Spleen (tissue), 11 donors: ENCODE results near the gene ACOT6. TPM values are rescaled to one million over a fixed set of nuclear protein-coding genes. Genes with fewer than 3 reads are reported as not detected.
"Not testable (repeated sequence)": the region's sequence is repeated elsewhere in the genome, so short reads cannot be mapped to it uniquely, and the experiment has no call there.

Source experiments
- DNase-seq: peaks from one replicate; pipeline ENCODE4 v3.0.0-alpha.2; 2020
- H3K27ac ChIP-seq, 8 donors: fragments of 200-600 bp; sonication (generic) in 7 of 8; 1 replicate in 4 of 8; 2 replicates in 4 of 8; pipeline versions ENCODE4 v1.5.0 to v1.8.0; 2016 to 2021; ENCODE audit warnings: inconsistent platforms in 4 of 8, mild to moderate bottlenecking in 4 of 8, moderate library complexity in 1 of 8
- H3K27me3 ChIP-seq, 7 donors: fragments of 200-600 bp; sonication (generic) in 6 of 7; replicated peaks in 1 of 7; 1 replicate in 4 of 7; 2 replicates in 3 of 7; pipeline versions ENCODE4 v1.5.0 to v1.8.0; 2016 to 2021; ENCODE audit warnings: inconsistent platforms in 3 of 7, mild to moderate bottlenecking in 1 of 7
- H3K36me3 ChIP-seq, 6 donors: fragments of 200-600 bp; sonication (generic) in 5 of 6; 1 replicate in 4 of 6; 2 replicates in 2 of 6; pipeline versions ENCODE4 v1.5.0 to v1.8.0; 2016 to 2021; ENCODE audit warnings: inconsistent platforms in 2 of 6
- H3K4me1 ChIP-seq, 6 donors: fragments of 200-600 bp; sonication (generic) in 5 of 6; 1 replicate in 3 of 6; 2 replicates in 3 of 6; pipeline versions ENCODE4 v1.5.0 to v1.8.0; 2016 to 2021; ENCODE audit warnings: inconsistent platforms in 3 of 6
- H3K4me3 ChIP-seq, 8 donors: fragments of 200-600 bp; sonication (generic) in 7 of 8; 1 replicate in 4 of 8; 2 replicates in 4 of 8; pipeline versions ENCODE4 v1.5.0 to v1.8.0; 2016 to 2021; ENCODE audit warnings: inconsistent platforms in 4 of 8, mild to moderate bottlenecking in 4 of 8, moderate library complexity in 2 of 8
- H3K9me3 ChIP-seq, 8 donors: fragments of 200-600 bp; sonication (generic) in 7 of 8; 1 replicate in 4 of 8; 2 replicates in 4 of 8; pipeline versions ENCODE4 v1.5.0 to v1.8.0; 2016 to 2021; ENCODE audit warnings: inconsistent platforms in 4 of 8
- POLR2A ChIP-seq, 3 donors: fragments of 450-650 bp; IDR thresholded peaks; one replicate each; pipeline ENCODE4 v1.5.1; 2017; ENCODE audit warnings: antibody characterized with exemption in 3 of 3, mild to moderate bottlenecking in 1 of 3
- POLR2AphosphoS5 ChIP-seq, 3 donors: sonication (generic); formaldehyde crosslinking; IDR thresholded peaks; one replicate each; pipeline ENCODE4 v1.5.1; 2017; ENCODE audit warnings: antibody characterized with exemption in 3 of 3
- WGBS, 5 donors: extraction: QIAGEN DNeasy Blood & Tissue Kit in 3 of 5; methylation state at CpG; one replicate each; pipeline versions ENCODE4 v1.1.5 to v1.1.7; 2013 to 2018; 5-methylcytosine and 5-hydroxymethylcytosine counted together
- intact Hi-C: fragments of 100-400 bp; cut with DNase I; formaldehyde crosslinking; loops from one replicate; pipeline ENCODE4 v1.15.0; 2023; ENCODE audit warnings: low total_unique reads
- polyA plus RNA-seq, 3 donors: library from polyadenylated mRNA; stranded (reverse); fragments of 200-250 nt; gene quantifications; one replicate each; pipeline ENCODE4 v1.2.1, GENCODE V29; 2013
- total RNA-seq, 7 donors: library from RNA; depleted of rRNA in 3 of 7; stranded (reverse); fragments of >200 nt in 3 of 7; fragmentation: NEBNext Ultra II Directional in 4 of 7; extraction: Animal tissue kit (Norgen Biotek cat#: 25700) in 4 of 7; gene quantifications; one replicate each; pipeline versions ENCODE4 v1.1.0 to v1.2.1, GENCODE V29; 2016 to 2021
- TF ChIP-seq, protein P1 (sequence below), 11 experiments: fragments of 200-600 bp in 7 of 11; fragments of 450-650 bp in 4 of 11; sonication (generic) in 4 of 11; IDR thresholded peaks in 8 of 11; conservative IDR thresholded peaks in 3 of 11; 1 replicate in 7 of 11; 2 replicates in 4 of 11; pipeline versions ENCODE4 v1.4.0 to v1.8.0; 2016 to 2021; ENCODE audit warnings: antibody characterized with exemption in 11 of 11, inconsistent platforms in 4 of 11, mild to moderate bottlenecking in 1 of 11
- donor health status: healthy with polysubstance abuse.
- donor health status: DM: no; HTN: no; CAD: no; lungs with moderate emphysema.
- donor health status: DM: no; HTN: no; CAD: no.
- donor health status: Bipolar disorder and iron deficiency.
- donor health status: healthy.
- donor health status: DM: no; HTN: no; CAD: no.
- donor health status: DM: yes; HTN: yes; CAD: no.

ACOT6 gene
- total and polyA plus RNA-seq, 10 donors, result not detected

DNA sequence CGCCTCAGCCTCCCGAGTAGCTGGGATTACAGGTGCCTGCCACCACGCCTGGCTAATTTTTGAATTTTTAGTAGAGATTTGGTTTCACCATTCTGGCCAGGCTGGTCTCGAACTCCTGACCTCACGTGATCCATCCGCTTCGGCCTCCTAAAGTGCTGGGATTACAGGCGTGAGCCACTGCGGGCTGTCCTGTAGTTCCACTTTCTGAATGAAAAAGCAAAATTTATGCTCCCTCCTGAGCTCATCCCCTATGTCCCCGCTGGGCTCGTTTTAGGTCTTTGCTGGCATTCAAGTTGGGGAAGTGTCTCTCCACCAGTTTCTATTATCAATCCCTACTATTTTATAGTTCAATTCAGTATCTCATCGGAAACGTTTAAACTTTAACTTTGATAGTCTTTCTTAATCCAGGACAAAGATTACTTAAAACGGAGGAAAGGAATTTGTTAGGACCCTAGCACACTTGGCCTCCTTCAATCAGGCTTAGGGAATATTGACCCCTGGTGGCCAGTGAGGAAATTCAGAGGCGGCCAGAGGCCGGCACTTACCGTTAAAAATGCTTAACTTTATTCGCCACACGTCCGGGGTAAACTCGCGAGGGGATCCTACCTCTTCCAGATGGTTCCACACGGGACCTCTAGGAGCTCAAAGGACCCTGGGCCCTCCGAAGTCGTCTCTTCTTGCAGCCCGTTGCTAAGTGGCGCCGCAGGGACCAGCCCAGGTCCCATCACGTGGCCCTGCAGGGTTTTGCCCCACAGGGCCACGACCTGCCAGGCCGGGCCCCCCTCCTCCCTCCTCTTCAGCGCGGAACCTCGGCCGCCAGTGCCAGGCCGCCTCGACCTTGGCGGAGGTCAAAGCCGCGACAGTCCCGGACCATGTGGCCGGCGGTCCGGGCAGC, 21.0 kb downstream of the ACOT6 start:
- intact Hi-C loops, result no loop called here
- WGBS, 5 donors, result 10 to 14% (median 11%) methylated on average over 38 to 44 of the region's 44 CpGs
- Histone ChIP-seq H3K36me3 (no peaks in the 10 kb centered on the region), H3K27me3 (peaks cover 0 to 13% (median 0%) of the 10 kb centered on the region in 7 donors), H3K4me3 (peak overlapping the region; percentile 39 to 70 (median 52)), H3K27ac (peak overlapping the region in 5 of 8 donors; percentile 23 to 54 (median 35)), H3K9me3 (no peaks in the 10 kb centered on the region), H3K4me1 (peaks cover 0 to 20% (median 18%) of the 10 kb centered on the region in 6 donors)
- TF ChIP-seq POLR2AphosphoS5 (IDR thresholded peaks at IDR 0.05), result peak in 2 of 3 donors; percentile 27 to 62
- TF ChIP-seq POLR2A (IDR thresholded peaks at IDR 0.05), result no peak
- TF ChIP-seq, protein P1, sequence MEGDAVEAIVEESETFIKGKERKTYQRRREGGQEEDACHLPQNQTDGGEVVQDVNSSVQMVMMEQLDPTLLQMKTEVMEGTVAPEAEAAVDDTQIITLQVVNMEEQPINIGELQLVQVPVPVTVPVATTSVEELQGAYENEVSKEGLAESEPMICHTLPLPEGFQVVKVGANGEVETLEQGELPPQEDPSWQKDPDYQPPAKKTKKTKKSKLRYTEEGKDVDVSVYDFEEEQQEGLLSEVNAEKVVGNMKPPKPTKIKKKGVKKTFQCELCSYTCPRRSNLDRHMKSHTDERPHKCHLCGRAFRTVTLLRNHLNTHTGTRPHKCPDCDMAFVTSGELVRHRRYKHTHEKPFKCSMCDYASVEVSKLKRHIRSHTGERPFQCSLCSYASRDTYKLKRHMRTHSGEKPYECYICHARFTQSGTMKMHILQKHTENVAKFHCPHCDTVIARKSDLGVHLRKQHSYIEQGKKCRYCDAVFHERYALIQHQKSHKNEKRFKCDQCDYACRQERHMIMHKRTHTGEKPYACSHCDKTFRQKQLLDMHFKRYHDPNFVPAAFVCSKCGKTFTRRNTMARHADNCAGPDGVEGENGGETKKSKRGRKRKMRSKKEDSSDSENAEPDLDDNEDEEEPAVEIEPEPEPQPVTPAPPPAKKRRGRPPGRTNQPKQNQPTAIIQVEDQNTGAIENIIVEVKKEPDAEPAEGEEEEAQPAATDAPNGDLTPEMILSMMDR (IDR thresholded peaks at IDR 0.05 in 8 of 11, conservative IDR thresholded peaks at IDR 0.05 in 3 of 11), result peak; percentile 69 to 88 (median 83)
- peak; percentile 87 for DNase-seq

- Histone ChIP-seq H3K4me1 (peaks cover 0 to 20% (median 18%) of the 10 kb centered on the region in 6 donors), H3K36me3 (no peaks in the 10 kb centered on the region), H3K27me3 (peaks cover 0 to 13% (median 0%) of the 10 kb centered on the region in 7 donors), H3K27ac (peak overlapping the region in 5 of 8 donors; percentile 23 to 54 (median 35)), H3K4me3 (peak overlapping the region; percentile 39 to 70 (median 52)), H3K9me3 (no peaks in the 10 kb centered on the region)
- WGBS, 5 donors, result 11 to 49% (median 14%) methylated on average over 7 to 53 of the region's 53 CpGs
- TF ChIP-seq POLR2AphosphoS5 (IDR thresholded peaks at IDR 0.05) (peak in 1 of 3 donors; percentile 13), POLR2A (IDR thresholded peaks at IDR 0.05) (no peak)
- DNase-seq, result peak; percentile 83
- intact Hi-C loops, result no loop called here
Observed at GRCh38 chr14:73634011-73634833, 21.9 kb downstream of the ACOT6 start.

DNA sequence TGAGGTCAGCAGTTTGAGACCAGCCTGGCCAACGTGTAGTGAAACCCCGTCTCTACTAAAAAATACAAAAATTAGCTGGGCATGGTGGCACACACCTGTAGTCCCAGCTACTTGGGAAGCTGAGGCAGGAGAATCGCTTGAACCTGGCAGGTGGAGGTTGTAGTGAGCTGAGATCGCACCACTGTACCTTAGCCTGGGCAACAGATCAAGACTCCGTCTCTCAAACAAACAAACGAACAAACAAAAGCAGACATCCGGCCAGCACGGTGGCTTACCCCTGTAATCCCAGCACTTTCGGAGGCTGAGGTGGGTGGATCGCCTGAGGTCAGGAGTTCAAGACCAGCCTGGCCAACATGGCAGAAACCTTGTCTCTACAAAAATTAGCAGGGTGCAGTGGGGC, 24.0 kb downstream of the ACOT6 start:
- WGBS, 5 donors, result 78 to 90% (median 88%) methylated on average over 10 of the region's 10 CpGs
- DNase-seq, H3K9me3 ChIP-seq, intact Hi-C loops, H3K27ac ChIP-seq, H3K4me3 ChIP-seq, H3K36me3 ChIP-seq: not testable (repeated sequence)
- Histone ChIP-seq H3K4me1 (peaks cover 0 to 21% (median 18%) of the 10 kb centered on the region in 6 donors), H3K27me3 (peaks cover 0 to 13% (median 0%) of the 10 kb centered on the region in 7 donors)

DNA sequence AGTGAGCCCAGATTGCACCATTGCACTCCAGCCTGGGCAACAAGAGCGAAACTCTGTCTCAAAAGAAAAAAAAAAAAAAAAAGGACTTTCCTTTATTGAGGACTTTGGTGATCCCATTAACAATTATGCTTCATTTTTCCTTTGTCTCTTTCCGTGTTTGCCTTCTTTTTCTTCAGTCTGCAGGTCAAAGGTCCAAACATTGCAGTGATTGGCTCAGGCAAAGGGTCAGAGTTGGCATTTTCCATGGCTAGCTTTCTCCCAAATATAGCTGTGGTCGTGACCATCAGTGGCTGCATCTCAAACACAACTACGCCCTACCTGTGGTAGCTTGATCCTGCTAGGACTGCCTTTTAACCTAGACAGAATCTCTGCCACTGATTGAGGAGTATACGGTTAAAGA, 25.5 kb downstream of the ACOT6 start:
- WGBS, 5 donors, result 83 to 89% (median 84%) methylated on average over 5 of the region's 5 CpGs
- Histone ChIP-seq H3K4me1 (peaks cover 0 to 22% (median 17%) of the 10 kb centered on the region in 6 donors), H3K27ac (no peak overlapping the region), H3K36me3 (no peaks in the 10 kb centered on the region), H3K9me3 (no peaks in the 10 kb centered on the region), H3K4me3 (no peak overlapping the region), H3K27me3 (peaks cover 0 to 13% (median 0%) of the 10 kb centered on the region in 7 donors)
- intact Hi-C loops, result no loop called here
- TF ChIP-seq POLR2A (IDR thresholded peaks at IDR 0.05), result no peak
- DNase-seq, result no peak

DNA sequence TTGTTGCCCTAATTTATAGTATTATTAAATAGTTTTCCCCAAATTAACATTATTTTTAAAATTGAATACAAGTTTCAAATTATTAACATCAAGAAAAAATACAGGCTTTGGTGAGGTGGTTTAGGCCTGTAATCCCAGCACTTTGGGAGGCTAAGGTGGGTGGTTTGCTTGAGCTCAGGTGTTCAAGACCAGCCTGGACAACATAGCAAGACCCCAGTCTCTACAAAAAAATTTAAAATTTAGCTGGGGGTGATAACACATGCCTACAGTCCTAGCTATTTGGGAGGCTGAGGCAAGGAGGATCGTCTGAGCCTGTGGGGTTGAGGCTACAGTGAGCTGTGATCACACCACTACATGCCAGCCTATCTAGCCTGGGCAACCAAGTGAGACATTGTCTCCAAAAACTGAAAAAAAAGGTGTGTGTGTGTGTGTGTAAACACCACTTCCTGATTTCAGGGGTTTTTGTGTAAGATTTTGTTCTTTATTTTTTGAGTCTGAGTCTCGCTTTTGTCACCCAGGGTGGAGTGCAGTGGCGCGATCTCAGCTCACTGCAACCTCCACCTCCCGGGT, 28.6 kb downstream of the ACOT6 start:
- intact Hi-C loops, result no loop called here
- TF ChIP-seq, protein P1 (IDR thresholded peaks at IDR 0.05 in 8 of 11, conservative IDR thresholded peaks at IDR 0.05 in 3 of 11), result no peak
- TF ChIP-seq POLR2A (IDR thresholded peaks at IDR 0.05), result no peak
- no peak for TF ChIP-seq POLR2AphosphoS5 (IDR thresholded peaks at IDR 0.05)
- Histone ChIP-seq H3K4me3 (no peak overlapping the region), H3K27ac (peak overlapping the region in 1 of 8 donors; percentile 36), H3K36me3 (no peaks in the 10 kb centered on the region), H3K27me3 (no peaks in the 10 kb centered on the region), H3K4me1 (peaks cover 7 to 21% (median 17%) of the 10 kb centered on the region in 6 donors), H3K9me3 (no peaks in the 10 kb centered on the region)
- DNase-seq, result no peak
- 62 to 83% (median 75%) methylated on average over 5 of the region's 5 CpGs for WGBS, 5 donors
